ENCODE measurements around the gene TOMM20L.

The TOMM20L gene

GRCh38 chr14:58427281-58428117 lies 31.8 kb downstream of the TOMM20L start, which contains the start of the genes KIAA0586 and TIMM9:
Gene KIAA0586, plus strand, starts transcription at chr14:58427719. Its CDS starts 546 bp downstream, at chr14:58428265.
Gene TIMM9, minus strand, starts transcription at chr14:58427531. Its CDS starts 15,586 bp downstream, at chr14:58411945.
- peak; percentile 98 for DNase-seq (ENCODE audit: low spot score)

- peak; percentile 20 for DNase-seq (ENCODE audit: low spot score)
Measured at GRCh38 chr14:58428118-58428683, 32.5 kb downstream of the TOMM20L start.

GRCh38 chr14:58430156-58430555 lies 34.4 kb downstream of the TOMM20L start:
- DNase-seq (ENCODE audit: low spot score), result peak; percentile 2

GRCh38 chr14:58439476-58439875 lies 43.7 kb downstream of the TOMM20L start:
- no peak for DNase-seq (ENCODE audit: low spot score)

GRCh38 chr14:58444627-58445026 lies 48.9 kb downstream of the TOMM20L start:
- DNase-seq (ENCODE audit: low spot score), result no peak

- no peak for DNase-seq (ENCODE audit: low spot score)
Measured at GRCh38 chr14:58455593-58456265, 60.0 kb downstream of the TOMM20L start.
